ENCODE measurements around the gene C11orf86.

DNA sequence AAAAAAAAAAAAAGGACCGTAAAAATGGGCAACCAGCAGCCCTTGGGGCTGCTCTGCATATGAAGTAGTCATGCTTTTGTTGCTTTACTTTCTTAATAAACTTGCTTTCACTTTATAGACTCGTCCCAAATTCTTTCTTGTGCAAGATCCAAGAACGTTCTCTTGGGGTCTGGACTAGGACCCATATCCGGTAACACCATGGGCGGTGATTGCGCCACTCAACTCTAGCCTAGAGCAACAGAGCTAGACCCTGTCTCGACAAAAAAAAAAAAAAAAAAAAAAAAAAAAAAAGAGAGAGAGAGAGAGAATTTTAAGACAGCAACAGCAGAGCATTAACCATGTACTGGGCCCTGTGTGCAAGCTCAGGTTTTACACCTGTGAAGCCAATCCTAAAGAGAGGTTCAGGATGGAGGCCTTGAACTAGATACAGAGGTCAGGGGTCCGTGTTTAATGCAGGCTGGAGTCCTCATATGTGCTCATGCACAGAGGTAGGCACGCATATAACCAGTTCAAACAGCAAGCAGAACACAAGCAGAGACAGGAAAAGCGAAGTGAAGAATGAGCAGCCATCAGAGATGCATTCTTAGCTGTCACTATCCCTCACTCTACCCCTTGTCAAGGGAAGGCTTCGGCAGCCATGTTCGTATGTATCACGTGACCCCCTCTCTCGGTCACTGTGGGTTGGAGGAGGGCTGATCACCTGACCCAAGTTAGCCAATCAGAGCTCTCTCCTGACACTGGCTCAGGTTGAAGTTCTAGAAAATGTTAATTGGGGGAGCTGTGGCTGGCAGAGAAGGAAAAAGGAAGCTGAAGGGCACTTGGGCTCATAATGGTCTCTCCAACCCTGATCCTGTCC lies 31.2 kb downstream of the C11orf86 start:
- TF ChIP-seq CTCF (IDR thresholded peaks at IDR 0.05) (no peak), REST (IDR thresholded peaks at IDR 0.05; ENCODE audit: insufficient read depth in 1 of 2, low read depth in 2 of 2, low read length in 1 of 2) (no peak), POLR2AphosphoS5 (IDR thresholded peaks at IDR 0.05; ENCODE audit: low read depth, low read length) (no peak), TCF7L2 (IDR thresholded peaks at IDR 0.05; ENCODE audit: low read depth, low read length) (no peak), SIN3A (IDR thresholded peaks at IDR 0.05; ENCODE audit: borderline replicate concordance, insufficient read depth, low read depth, low read length) (no peak)
